ENCODE data around the gene METTL25.

Gene METTL25

DNA sequence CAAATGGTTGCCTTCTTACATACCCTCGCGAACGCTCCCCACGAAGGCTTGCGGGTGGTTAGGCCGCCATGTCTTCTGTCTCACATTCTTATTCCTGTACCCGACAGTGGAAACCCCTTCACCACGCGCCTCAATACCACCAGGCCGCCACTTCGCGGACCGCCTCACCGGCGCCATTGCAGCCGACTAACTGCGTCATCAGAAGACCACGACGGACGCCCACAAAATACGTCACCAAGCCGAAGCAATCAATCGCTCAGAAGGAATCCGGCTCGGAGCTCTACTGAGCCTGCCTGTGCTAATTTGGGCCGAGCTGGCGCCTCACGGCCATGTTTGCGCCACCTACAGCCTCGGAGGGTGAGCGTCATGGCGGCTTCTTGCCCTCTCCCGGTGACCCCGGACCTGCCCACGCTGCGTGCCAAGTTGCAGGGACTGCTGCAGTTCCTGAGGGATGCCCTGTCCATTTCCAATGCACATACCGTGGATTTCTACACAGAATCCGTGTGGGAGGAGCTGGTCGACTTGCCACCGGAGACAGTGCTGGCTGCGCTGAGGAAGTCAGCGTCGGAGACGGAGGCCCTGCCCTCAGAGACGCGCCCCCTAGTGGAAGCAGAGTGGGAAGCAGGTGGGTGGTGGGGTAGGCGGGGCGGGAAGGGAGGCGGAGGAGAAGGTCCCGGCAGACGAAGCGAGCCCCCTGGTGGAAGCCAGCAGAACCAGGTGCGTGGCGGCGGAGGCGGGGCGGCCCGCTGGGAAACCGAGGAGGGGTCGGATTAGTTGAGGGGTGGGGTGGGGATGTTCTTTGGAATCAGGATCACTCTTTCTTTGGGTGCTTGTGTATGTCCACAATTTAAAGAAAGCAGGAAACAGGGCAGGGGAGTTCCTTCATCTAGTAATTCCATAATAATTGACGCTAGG is at the start of gene METTL25, which contains the start of gene CCDC59:
Gene METTL25, plus strand, starts transcription at position 330 of the 915 bp plus-strand sequence. Its CDS starts 37 bp downstream, at position 367.
Gene CCDC59, minus strand, starts transcription at position 188 of the 915 bp plus-strand sequence. Its CDS starts 11 bp downstream, at position 177.
- peak within 1 kb of the TSS; percentile 95 for H2AFZ ChIP-seq (ENCODE audit: low read depth, low read length, severe bottlenecking)
- H3K9me3 ChIP-seq (ENCODE audit: insufficient read depth, low read length) = no peaks in the 10 kb centered on the region
- H3K9me2 ChIP-seq (replicated peaks; ENCODE audit: insufficient read depth, low read length) = no peaks in the 10 kb centered on the region
- no peaks in the 10 kb centered on the region for H3K27me3 ChIP-seq (ENCODE audit: low read length)
- no peaks in the 10 kb centered on the region for H4K20me1 ChIP-seq (ENCODE audit: low read depth, low read length)
- peak within 1 kb of the TSS; percentile 86 for H3K27ac ChIP-seq (ENCODE audit: low read depth, low read length)
- H3K36me3 ChIP-seq (ENCODE audit: low read length) = peaks cover 27% of the 10 kb centered on the region; the same call in 1 of the 2 replicates
- H3K4me2 ChIP-seq (ENCODE audit: low read depth, low read length, poor library complexity, severe bottlenecking) = peak within 1 kb of the TSS; percentile 72
- no peak for TF ChIP-seq EZH2phosphoT487 (conservative IDR thresholded peaks at IDR 0.05; ENCODE audit: low read length)
- TF ChIP-seq, protein P1, sequence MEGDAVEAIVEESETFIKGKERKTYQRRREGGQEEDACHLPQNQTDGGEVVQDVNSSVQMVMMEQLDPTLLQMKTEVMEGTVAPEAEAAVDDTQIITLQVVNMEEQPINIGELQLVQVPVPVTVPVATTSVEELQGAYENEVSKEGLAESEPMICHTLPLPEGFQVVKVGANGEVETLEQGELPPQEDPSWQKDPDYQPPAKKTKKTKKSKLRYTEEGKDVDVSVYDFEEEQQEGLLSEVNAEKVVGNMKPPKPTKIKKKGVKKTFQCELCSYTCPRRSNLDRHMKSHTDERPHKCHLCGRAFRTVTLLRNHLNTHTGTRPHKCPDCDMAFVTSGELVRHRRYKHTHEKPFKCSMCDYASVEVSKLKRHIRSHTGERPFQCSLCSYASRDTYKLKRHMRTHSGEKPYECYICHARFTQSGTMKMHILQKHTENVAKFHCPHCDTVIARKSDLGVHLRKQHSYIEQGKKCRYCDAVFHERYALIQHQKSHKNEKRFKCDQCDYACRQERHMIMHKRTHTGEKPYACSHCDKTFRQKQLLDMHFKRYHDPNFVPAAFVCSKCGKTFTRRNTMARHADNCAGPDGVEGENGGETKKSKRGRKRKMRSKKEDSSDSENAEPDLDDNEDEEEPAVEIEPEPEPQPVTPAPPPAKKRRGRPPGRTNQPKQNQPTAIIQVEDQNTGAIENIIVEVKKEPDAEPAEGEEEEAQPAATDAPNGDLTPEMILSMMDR (IDR thresholded peaks at IDR 0.05; ENCODE audit: insufficient read depth, low read length, poor library complexity, severe bottlenecking) = peak; percentile 99
- H3F3A ChIP-seq (ENCODE audit: insufficient read depth) = peaks cover 9% of the 10 kb centered on the region; the same call in 1 of the 2 replicates
- peak within 1 kb of the TSS; percentile 95 for H3K4me3 ChIP-seq (ENCODE audit: insufficient read depth, low read length, poor library complexity, severe bottlenecking)
- H3K9ac ChIP-seq (ENCODE audit: low read length) = peak within 1 kb of the TSS; percentile 87
- H3K79me2 ChIP-seq (ENCODE audit: insufficient read depth, low read length) = peaks cover 38% of the 10 kb centered on the region

GRCh38 chr12:82314406-82314892 is 43.9 kb upstream of the METTL25 start:
- Histone ChIP-seq H3K36me3 (ENCODE audit: low read length) (no peaks in the 10 kb centered on the region), H3K9me3 (ENCODE audit: insufficient read depth, low read length) (no peaks in the 10 kb centered on the region), H3K27me3 (ENCODE audit: low read length) (no peaks in the 10 kb centered on the region), H4K20me1 (ENCODE audit: low read depth, low read length) (no peaks in the 10 kb centered on the region), H3K79me2 (ENCODE audit: insufficient read depth, low read length) (no peaks in the 10 kb centered on the region), H3K9ac (ENCODE audit: low read length) (no peak overlapping the region), H3F3A (ENCODE audit: insufficient read depth) (no peaks in the 10 kb centered on the region), H3K4me3 (ENCODE audit: insufficient read depth, low read length, poor library complexity, severe bottlenecking) (no peak overlapping the region), H3K9me2 (replicated peaks; ENCODE audit: insufficient read depth, low read length) (no peaks in the 10 kb centered on the region), H3K27ac (ENCODE audit: low read depth, low read length) (no peak overlapping the region), H2AFZ (ENCODE audit: low read depth, low read length, severe bottlenecking) (no peak overlapping the region), H3K4me2 (ENCODE audit: low read depth, low read length, poor library complexity, severe bottlenecking) (no peak overlapping the region)
- TF ChIP-seq EZH2phosphoT487 (conservative IDR thresholded peaks at IDR 0.05; ENCODE audit: low read length) = no peak
- TF ChIP-seq, protein P1 (IDR thresholded peaks at IDR 0.05; ENCODE audit: insufficient read depth, low read length, poor library complexity, severe bottlenecking) = no peak

GRCh38 chr12:82319276-82319675 is 39.1 kb upstream of the METTL25 start:
- Histone ChIP-seq H3F3A (ENCODE audit: insufficient read depth) (no peaks in the 10 kb centered on the region), H3K36me3 (ENCODE audit: low read length) (no peaks in the 10 kb centered on the region), H2AFZ (ENCODE audit: low read depth, low read length, severe bottlenecking) (no peak overlapping the region), H3K9ac (ENCODE audit: low read length) (no peak overlapping the region), H3K4me2 (ENCODE audit: low read depth, low read length, poor library complexity, severe bottlenecking) (no peak overlapping the region), H3K9me2 (replicated peaks; ENCODE audit: insufficient read depth, low read length) (no peaks in the 10 kb centered on the region), H3K27ac (ENCODE audit: low read depth, low read length) (no peak overlapping the region), H3K27me3 (ENCODE audit: low read length) (no peaks in the 10 kb centered on the region), H4K20me1 (ENCODE audit: low read depth, low read length) (no peaks in the 10 kb centered on the region), H3K79me2 (ENCODE audit: insufficient read depth, low read length) (no peaks in the 10 kb centered on the region), H3K9me3 (ENCODE audit: insufficient read depth, low read length) (no peaks in the 10 kb centered on the region), H3K4me3 (ENCODE audit: insufficient read depth, low read length, poor library complexity, severe bottlenecking) (no peak overlapping the region)
- TF ChIP-seq EZH2phosphoT487 (conservative IDR thresholded peaks at IDR 0.05; ENCODE audit: low read length) = no peak
- TF ChIP-seq, protein P1 (IDR thresholded peaks at IDR 0.05; ENCODE audit: insufficient read depth, low read length, poor library complexity, severe bottlenecking) = no peak
